OCI-LY3 (cell line): ENCODE measurements around the gene ENTREP1.

Source experiments
- EZH2phosphoT487 ChIP-seq: fragments of 200-600 bp; shearing (Covaris generic); IDR thresholded peaks from 2 replicates; pipeline ENCODE4 v1.6.1; 2018; ENCODE audit warnings: antibody characterized with exemption, mixed run types, low read depth
- TF ChIP-seq, protein P1 (sequence below): fragments of 200-600, 300-600 bp; sonication (generic); IDR thresholded peaks from 2 replicates; pipeline ENCODE4 v1.5.1; 2014; ENCODE audit warnings: antibody characterized with exemption, low read length, low read depth

DNA sequence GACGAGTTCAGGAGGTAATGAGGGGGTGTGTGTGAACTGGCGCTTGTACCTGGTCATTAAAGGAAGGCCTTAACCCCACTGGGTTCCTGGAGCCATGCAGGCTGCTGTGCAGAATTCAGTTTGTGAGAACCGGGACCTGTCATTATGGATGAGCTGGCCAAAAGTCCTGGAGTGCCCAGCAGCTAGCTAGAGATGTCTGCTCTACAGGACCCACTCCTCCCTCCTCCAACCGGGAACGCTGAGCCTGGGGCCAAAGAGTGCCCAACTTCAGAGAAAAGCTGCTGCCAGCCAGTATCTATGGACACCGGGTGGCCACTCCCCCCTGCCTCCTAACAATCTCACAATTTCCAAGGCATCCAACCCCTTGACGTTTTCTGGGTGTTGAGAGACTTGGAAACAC, 1.2 kb downstream of the ENTREP1 start:
- TF ChIP-seq EZH2phosphoT487 = no peak
- TF ChIP-seq, protein P1, sequence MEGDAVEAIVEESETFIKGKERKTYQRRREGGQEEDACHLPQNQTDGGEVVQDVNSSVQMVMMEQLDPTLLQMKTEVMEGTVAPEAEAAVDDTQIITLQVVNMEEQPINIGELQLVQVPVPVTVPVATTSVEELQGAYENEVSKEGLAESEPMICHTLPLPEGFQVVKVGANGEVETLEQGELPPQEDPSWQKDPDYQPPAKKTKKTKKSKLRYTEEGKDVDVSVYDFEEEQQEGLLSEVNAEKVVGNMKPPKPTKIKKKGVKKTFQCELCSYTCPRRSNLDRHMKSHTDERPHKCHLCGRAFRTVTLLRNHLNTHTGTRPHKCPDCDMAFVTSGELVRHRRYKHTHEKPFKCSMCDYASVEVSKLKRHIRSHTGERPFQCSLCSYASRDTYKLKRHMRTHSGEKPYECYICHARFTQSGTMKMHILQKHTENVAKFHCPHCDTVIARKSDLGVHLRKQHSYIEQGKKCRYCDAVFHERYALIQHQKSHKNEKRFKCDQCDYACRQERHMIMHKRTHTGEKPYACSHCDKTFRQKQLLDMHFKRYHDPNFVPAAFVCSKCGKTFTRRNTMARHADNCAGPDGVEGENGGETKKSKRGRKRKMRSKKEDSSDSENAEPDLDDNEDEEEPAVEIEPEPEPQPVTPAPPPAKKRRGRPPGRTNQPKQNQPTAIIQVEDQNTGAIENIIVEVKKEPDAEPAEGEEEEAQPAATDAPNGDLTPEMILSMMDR = no peak
